K562 (cell line): Measurements from ENCODE around the gene COMTD1. TPM values are rescaled to one million over a fixed set of nuclear protein-coding genes. Genes with fewer than 3 reads are reported as not detected.
A peak's percentile ranks its signal among the peaks of the same experiment; 100 is the strongest.

ENCODE experiments used
- AFF4 ChIP-seq: sonication (generic); formaldehyde crosslinking; IDR thresholded peaks from 2 replicates; pipeline ENCODE4 v1.8.0; 2023; ENCODE audit warnings: mild to moderate bottlenecking, missing genetic modification reagents
- ASH1L ChIP-seq: fragments of 450-650 bp; IDR thresholded peaks from 2 replicates; pipeline ENCODE4 v1.6.1; 2018; ENCODE audit warnings: borderline replicate concordance, mild to moderate bottlenecking, low read depth; ENCODE audit not compliant: partially characterized antibody
- ATF1 ChIP-seq, 2 experiments: fragments of 450-650 bp in 1 of 2; IDR thresholded peaks; 2 replicates each; pipeline ENCODE4 v1.6.1; 2016; ENCODE audit warnings: missing compliant biosample characterization in 1 of 2, missing genetic modification characterization in 1 of 2
- CBFA2T3 ChIP-seq: fragments of 450-650 bp; IDR thresholded peaks from 2 replicates; pipeline ENCODE4 v1.6.1; 2017
- CBX3 ChIP-seq, 2 experiments: IDR thresholded peaks; 1 replicate in 1 of 2; 2 replicates in 1 of 2; pipeline ENCODE4 v1.6.1; 2012; ENCODE audit warnings: inconsistent platforms in 2 of 2, low read length in 2 of 2, borderline replicate concordance in 1 of 2, control low read depth in 1 of 2
- CC2D1A ChIP-seq: fragments of 450-650 bp; IDR thresholded peaks from 2 replicates; pipeline ENCODE4 v1.6.1; 2017; ENCODE audit warnings: mild to moderate bottlenecking
- ELF2 ChIP-seq: fragments of 250-450 bp; sonication (Bioruptor Pico); IDR thresholded peaks from 2 replicates; pipeline ENCODE4 v1.5.0; 2021; ENCODE audit warnings: mild to moderate bottlenecking
- HOMEZ ChIP-seq: fragments of 250-450 bp; sonication (Bioruptor Pico); IDR thresholded peaks from 2 replicates; pipeline ENCODE4 v1.4.0; 2020; ENCODE audit warnings: mild to moderate bottlenecking, moderate library complexity
- MYNN ChIP-seq, 2 experiments: sonication (generic); formaldehyde crosslinking in 1 of 2; IDR thresholded peaks; 2 replicates each; pipeline versions ENCODE4 v1.5.0 to v1.6.1; 2016 to 2020; ENCODE audit warnings: antibody characterized with exemption in 1 of 2, missing genetic modification reagents in 1 of 2
- PRPF4 ChIP-seq: fragments of 200-400 bp; formaldehyde crosslinking; IDR thresholded peaks from one replicate; pipeline ENCODE4 v1.6.1; 2017; ENCODE audit warnings: low read length, low read depth, mild to moderate bottlenecking; ENCODE audit not compliant: insufficient read depth, poor library complexity, severe bottlenecking
- RUNX1 ChIP-seq: sonication (generic); IDR thresholded peaks from 2 replicates; pipeline ENCODE4 v1.6.1; 2016; ENCODE audit warnings: antibody characterized with exemption, low read depth
- TBP ChIP-seq: optimal IDR thresholded peaks from 2 replicates; pipeline ENCODE3; 2011; ENCODE audit warnings: low read depth, low read length, improper control_type of control experiment
- TCF7 ChIP-seq: sonication (generic); IDR thresholded peaks from 2 replicates; pipeline ENCODE4 v1.6.1; 2016; ENCODE audit warnings: antibody characterized with exemption, borderline replicate concordance
- TEAD4 ChIP-seq, 2 experiments: sonication (generic) in 1 of 2; formaldehyde crosslinking in 1 of 2; IDR thresholded peaks; 2 replicates each; pipeline versions ENCODE4 v1.6.1 to v1.8.0; 2012 to 2022; ENCODE audit warnings: borderline replicate concordance in 1 of 2, inconsistent platforms in 1 of 2, low read length in 1 of 2, mild to moderate bottlenecking in 1 of 2, missing genetic modification reagents in 1 of 2
- ZFP30 ChIP-seq: fragments of 250-450 bp; sonication (Bioruptor Pico); IDR thresholded peaks from 2 replicates; pipeline ENCODE4 v1.8.0; 2022; ENCODE audit warnings: moderate library complexity, mild to moderate bottlenecking, inconsistent platforms, borderline replicate concordance
- ZNF384 ChIP-seq: IDR thresholded peaks from 2 replicates; pipeline ENCODE4 v1.6.1; 2012; ENCODE audit warnings: low read depth, low read length, improper control_type of control experiment
- ZNF592 ChIP-seq: fragments of 450-650 bp; IDR thresholded peaks from 2 replicates; pipeline ENCODE4 v1.6.1; 2017; ENCODE audit warnings: antibody characterized with exemption, mild to moderate bottlenecking
- polyA plus RNA-seq, 8 experiments: library from polyadenylated mRNA; depleted of rRNA in 4 of 8; stranded (reverse) in 5 of 8; unstranded in 3 of 8; fragments of >200 nt; fragmentation: Nextera tagmentation in 2 of 8; fragmentation: Illumina TruSeq in 1 of 8; extraction: Ambion mirVana in 2 of 8; extraction: Trizol in 1 of 8; gene quantifications; 2 replicates each; pipeline versions ENCODE4 v1.2.1 to v1.2.3, GENCODE V29; 2011 to 2014; ENCODE audit warnings: inconsistent platforms in 1 of 8, missing spikeins in 1 of 8
- total RNA-seq, 7 experiments: library from RNA; depleted of rRNA in 6 of 7; stranded (reverse); fragments of >200 nt in 6 of 7; fragmentation: Illumina TruSeq in 2 of 7; extraction: Trizol in 2 of 7; gene quantifications; 2 replicates each; pipeline versions ENCODE4 v1.2.1 to v1.2.3, GENCODE V29; 2011 to 2021; ENCODE audit warnings: low replicate concordance in 1 of 7

The COMTD1 gene
- total and polyA plus RNA-seq, 9 of the 15 experiments (the other 6 are each of a cell fraction or from before 2014, with no cell fraction given) = 0.41 to 112 (median 13.7) TPM

DNA sequence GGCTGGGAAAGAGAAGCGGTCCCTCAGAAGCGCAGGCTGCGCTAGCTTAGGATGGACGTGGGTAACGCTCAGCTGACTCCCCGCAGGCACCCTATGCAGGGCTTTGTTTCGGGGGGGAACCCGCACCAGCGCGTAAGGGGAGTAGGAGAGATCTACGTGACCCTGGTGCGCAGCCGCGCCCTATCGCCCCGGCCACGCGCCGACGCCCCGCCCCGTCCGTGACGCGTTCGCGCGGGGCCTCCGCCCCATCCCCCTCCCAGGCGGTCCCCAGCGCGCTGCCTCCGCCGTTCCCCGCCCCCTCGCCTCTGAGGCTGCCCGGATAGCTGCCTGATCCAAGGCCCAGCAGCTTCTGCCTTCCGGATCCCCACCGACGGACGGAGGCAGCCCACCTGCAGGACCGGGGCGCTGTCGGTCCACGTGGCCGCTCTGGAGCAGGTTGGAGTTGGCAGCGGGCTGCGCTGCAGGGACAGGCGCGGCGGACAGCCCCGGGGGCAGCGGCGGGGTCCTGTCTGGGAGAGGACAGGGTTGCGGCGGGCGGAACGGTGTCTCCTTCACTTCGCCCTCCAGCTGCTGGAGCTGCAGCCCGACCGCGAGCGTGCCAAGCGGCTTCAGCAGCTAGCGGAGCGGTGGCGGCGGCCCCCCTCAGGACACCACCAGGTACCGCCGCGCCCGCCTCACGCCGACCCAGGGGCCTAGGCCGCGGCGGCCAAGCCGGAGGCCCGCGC is 25.3 kb downstream of the COMTD1 start, which contains the start of gene VDAC2 (continued):
- TF ChIP-seq HOMEZ = no peak
- peak in 1 of 2 experiments; percentile 13; a peak in 1 of 3 replicates for TF ChIP-seq CBX3 (IDR thresholded peaks at IDR 0.05; ENCODE audit: borderline replicate concordance in 1 of 2, low read length in 2 of 2)
- TF ChIP-seq ELF2 (CRISPR knock-in tag) = 0 out of 2 replicates have a peak, but pooled peaks have one; percentile 67
- TF ChIP-seq MYNN (IDR thresholded peaks at IDR 0.05) = no peak
- TF ChIP-seq MYNN (CRISPR knock-in tag; IDR thresholded peaks at IDR 0.05) = no peak
- TF ChIP-seq TBP = peak; percentile 86
- TF ChIP-seq CC2D1A = no peak
- peak; percentile 58; the same call in 1 of the 2 replicates for TF ChIP-seq RUNX1
- TF ChIP-seq AFF4 (CRISPR knock-in tag) = peak; percentile 70
- TF ChIP-seq ATF1 (CRISPR knock-in tag; IDR thresholded peaks at IDR 0.05) = no peak
- peak; percentile 96 for TF ChIP-seq ATF1 (tag; IDR thresholded peaks at IDR 0.05)
- no peak for TF ChIP-seq ZFP30 (CRISPR knock-in tag)
- no peak for TF ChIP-seq TEAD4 (IDR thresholded peaks at IDR 0.05; ENCODE audit: low read length)
- peak; percentile 73; the same call in 1 of the 2 replicates for TF ChIP-seq TEAD4 (CRISPR knock-in tag; IDR thresholded peaks at IDR 0.05; ENCODE audit: borderline replicate concordance)
- TF ChIP-seq PRPF4 = peak; percentile 85
- TF ChIP-seq ASH1L = no peak
- TF ChIP-seq ZNF592 = no peak; the same call in 1 of the 2 replicates
- TF ChIP-seq TCF7 = peak; percentile 24; the same call in 1 of the 2 replicates
- peak; percentile 44; the same call in 1 of the 2 replicates for TF ChIP-seq CBFA2T3
- TF ChIP-seq ZNF384 = no peak
